CD14-positive monocyte (primary cell): ENCODE data around the gene SEC14L2. TPM values are rescaled to one million over a fixed set of nuclear protein-coding genes. Genes with fewer than 3 reads are reported as not detected.
"Not testable (repeated sequence)": the region's sequence is repeated elsewhere in the genome, so short reads cannot be mapped to it uniquely, and the experiment has no call there.

ENCODE experiments used
- DNase-seq, 3 donors: peaks; one replicate each; pipeline ENCODE4 v3.0.0-alpha.2; 2011 to 2022
- H2AFZ ChIP-seq: 2 replicates; pipeline ENCODE4 v1.6.0; 2012; ENCODE audit warnings: mild to moderate bottlenecking, low read depth, low read length, inconsistent platforms; ENCODE audit not compliant: insufficient read depth, poor library complexity, severe bottlenecking
- H3K27ac ChIP-seq, 2 donors: 1 replicate in 1 of 2; 2 replicates in 1 of 2; pipeline ENCODE4 v1.5.1; 2012 to 2013; ENCODE audit warnings: low read length in 2 of 2, control low read depth in 1 of 2, inconsistent platforms in 1 of 2, low read depth in 1 of 2, mild to moderate bottlenecking in 1 of 2
- H3K27me3 ChIP-seq, 2 donors: one replicate each; pipeline versions ENCODE4 v1.6.0 to v1.6.1; 2011 to 2013; ENCODE audit warnings: low read length in 2 of 2; ENCODE audit not compliant: control insufficient read depth in 2 of 2, insufficient read depth in 2 of 2
- H3K36me3 ChIP-seq, 2 donors: replicated peaks in 1 of 2; 1 replicate in 1 of 2; 2 replicates in 1 of 2; pipeline versions ENCODE4 v1.5.1 to v1.6.1; 2012 to 2013; ENCODE audit warnings: low read length in 2 of 2, control low read depth in 1 of 2, inconsistent platforms in 1 of 2, mild to moderate bottlenecking in 1 of 2; ENCODE audit not compliant: insufficient read depth in 2 of 2, control insufficient read depth in 1 of 2
- H3K4me1 ChIP-seq, 2 donors: 1 replicate in 1 of 2; 2 replicates in 1 of 2; pipeline versions ENCODE4 v1.5.1 to v1.6.1; 2012 to 2013; ENCODE audit warnings: low read length in 2 of 2, control low read depth in 1 of 2, inconsistent platforms in 1 of 2, mild to moderate bottlenecking in 1 of 2, moderate library complexity in 1 of 2; ENCODE audit not compliant: insufficient read depth in 2 of 2, control insufficient read depth in 1 of 2
- H3K4me2 ChIP-seq: replicated peaks from 2 replicates; pipeline ENCODE3; 2012; ENCODE audit warnings: low read length, moderate library complexity, mild to moderate bottlenecking; ENCODE audit not compliant: poor library complexity, severe bottlenecking; ENCODE audit errors: extremely low read depth
- H3K4me3 ChIP-seq, 3 experiments: fragments of 200-600 bp in 1 of 3; sonication (generic) in 1 of 3; replicated peaks in 1 of 3; 1 replicate in 2 of 3; 2 replicates in 1 of 3; pipeline ENCODE4 v1.5.1; 2011 to 2013; ENCODE audit warnings: low read length in 3 of 3, mild to moderate bottlenecking in 3 of 3, control low read depth in 2 of 3, low read depth in 2 of 3, inconsistent platforms in 1 of 3, moderate library complexity in 1 of 3
- H3K79me2 ChIP-seq: 2 replicates; pipeline ENCODE4 v1.6.0; 2012; ENCODE audit warnings: mild to moderate bottlenecking, control low read depth, inconsistent platforms, low read length, moderate library complexity; ENCODE audit not compliant: insufficient read depth
- H3K9ac ChIP-seq: 2 replicates; pipeline ENCODE4 v1.6.0; 2017; ENCODE audit warnings: low read length, mild to moderate bottlenecking; ENCODE audit not compliant: insufficient read depth, poor library complexity, severe bottlenecking
- H3K9me3 ChIP-seq, 2 donors: replicated peaks in 1 of 2; 1 replicate in 1 of 2; 2 replicates in 1 of 2; pipeline versions ENCODE4 v1.5.1 to v1.6.1; 2012 to 2013; ENCODE audit warnings: low read length in 2 of 2, control low read depth in 1 of 2; ENCODE audit not compliant: control insufficient read depth in 1 of 2, insufficient read depth in 1 of 2
- H4K20me1 ChIP-seq: 2 replicates; pipeline ENCODE4 v1.6.0; 2012; ENCODE audit warnings: mild to moderate bottlenecking, low read length, control low read depth, moderate library complexity; ENCODE audit not compliant: insufficient read depth
- H3K27ac Mint-ChIP-seq, 7 donors: one replicate each; pipeline ENCODE4 v1.8.0; 2020; ENCODE audit warnings: mild to moderate bottlenecking in 7 of 7, mixed read lengths in 7 of 7, moderate library complexity in 6 of 7, inconsistent platforms in 2 of 7
- H3K27me3 Mint-ChIP-seq, 3 donors: one replicate each; pipeline ENCODE4 v1.8.0; 2021 to 2022; ENCODE audit warnings: low read depth in 3 of 3, mild to moderate bottlenecking in 3 of 3, mixed read lengths in 3 of 3, moderate library complexity in 3 of 3, inconsistent platforms in 1 of 3
- H3K36me3 Mint-ChIP-seq, 2 donors: one replicate each; pipeline ENCODE4 v1.8.0; 2020; ENCODE audit warnings: mixed read lengths in 2 of 2, inconsistent platforms in 1 of 2, mild to moderate bottlenecking in 1 of 2
- H3K4me1 Mint-ChIP-seq: one replicate; pipeline ENCODE4 v1.8.0; 2020; ENCODE audit warnings: mild to moderate bottlenecking, mixed read lengths
- H3K4me3 Mint-ChIP-seq, 2 donors: one replicate each; pipeline ENCODE4 v1.8.0; 2020; ENCODE audit warnings: mild to moderate bottlenecking in 2 of 2, mixed read lengths in 2 of 2, moderate library complexity in 1 of 2
- H3K9me3 Mint-ChIP-seq, 7 donors: one replicate each; pipeline ENCODE4 v1.8.0; 2020 to 2022; ENCODE audit warnings: mixed read lengths in 7 of 7, mild to moderate bottlenecking in 6 of 7, moderate library complexity in 6 of 7, inconsistent platforms in 2 of 7
- WGBS: methylation state at CpG from one replicate; pipeline ENCODE4 v1.1.5; 2013; ENCODE audit warnings: missing lambda C conversion rate; ENCODE audit not compliant: insufficient coverage; 5-methylcytosine and 5-hydroxymethylcytosine counted together
- intact Hi-C, 2 donors: fragments of 100-400 bp; cut with micrococcal nuclease; formaldehyde crosslinking; loops; one replicate each; pipeline versions ENCODE4 v1.15.0 to v1.15.1; 2023
- polyA plus RNA-seq, 3 donors: library from polyadenylated mRNA; depleted of rRNA in 1 of 3; unstranded in 2 of 3; stranded (reverse) in 1 of 3; fragments of 300-500 nt in 2 of 3; fragments of >200 nt in 1 of 3; fragmentation: Illumina TruSeq in 2 of 3; gene quantifications; 1 replicate in 2 of 3; 2 replicates in 1 of 3; pipeline ENCODE4 v1.2.3, GENCODE V29; 2012 to 2021
- TF ChIP-seq, protein P1 (sequence below): fragments of 200-600 bp; IDR thresholded peaks from one replicate; pipeline ENCODE4 v1.8.0; 2022; ENCODE audit warnings: antibody characterized with exemption, mild to moderate bottlenecking

SEC14L2 gene
- polyA plus RNA-seq, 3 donors: 0.03 TPM; not detected in 1

DNA sequence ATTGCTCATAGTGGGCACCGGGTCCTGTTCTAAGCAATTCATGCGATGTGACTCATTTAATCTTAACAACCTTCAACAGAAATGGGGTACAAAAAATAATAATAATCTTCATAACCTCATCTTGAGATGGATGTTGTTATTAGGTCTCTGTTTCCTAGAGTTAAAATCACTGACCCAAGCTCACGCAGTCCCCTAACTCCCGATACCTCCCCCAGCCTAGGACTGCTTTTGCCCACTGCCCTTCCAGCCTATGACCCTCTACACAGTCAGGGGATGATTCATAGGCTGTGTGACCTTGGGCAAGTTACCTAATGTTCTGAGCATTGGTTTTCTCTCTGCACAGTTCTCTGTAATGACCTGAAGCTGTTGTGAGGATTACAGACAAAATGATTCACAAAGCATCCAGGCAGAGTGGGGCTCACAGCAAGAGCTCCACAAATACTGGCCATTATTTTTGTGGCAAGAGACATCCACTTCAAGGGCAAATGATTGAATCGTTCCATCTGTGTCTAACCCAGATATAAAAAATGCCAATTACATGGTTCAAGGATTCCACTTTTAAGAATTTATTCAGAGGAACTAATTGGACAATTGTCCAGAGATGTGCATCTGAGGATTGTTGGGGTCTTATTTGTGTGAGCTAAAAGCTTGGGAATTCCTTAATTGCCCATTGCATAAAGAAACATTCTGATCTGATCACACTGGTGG, 48.8 kb downstream of the SEC14L2 start:
- Mint-ChIP-seq H3K4me3 (peak overlapping the region in 1 of 2 donors; percentile 18), H3K27ac (peak overlapping the region in 2 of 7 donors; percentile 28 to 51)
- no peak overlapping the region for H3K4me3 ChIP-seq

DNA sequence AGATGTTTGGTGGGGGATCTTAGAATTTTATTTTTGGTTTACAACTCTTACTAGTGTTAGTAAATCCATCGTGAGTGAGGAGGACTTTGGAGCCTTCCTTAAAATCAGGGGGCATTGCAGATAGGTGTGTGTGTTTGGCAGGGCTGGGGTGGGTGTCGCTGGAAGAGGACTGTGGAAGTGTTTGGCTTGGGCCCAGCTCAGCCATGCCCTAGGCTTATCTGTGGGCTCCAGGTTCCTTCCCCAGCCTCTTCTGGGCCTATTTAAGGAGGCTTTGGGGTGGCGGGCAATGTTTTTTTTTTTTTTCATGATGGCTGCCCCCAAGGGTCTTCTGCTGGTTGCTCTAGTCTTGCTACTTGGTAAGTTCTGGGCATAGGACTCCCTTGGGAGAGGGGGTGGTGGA, 50.8 kb downstream of the SEC14L2 start:
- Histone ChIP-seq H3K9me3 (no peaks in the 10 kb centered on the region), H3K27me3 (peaks cover 14 to 35% of the 10 kb centered on the region in 2 donors), H4K20me1 (no peaks in the 10 kb centered on the region), H3K4me3 (no peak overlapping the region), H3K27ac (no peak overlapping the region), H3K4me1 (peaks cover 4 to 5% of the 10 kb centered on the region in 2 donors), H3K4me2 (no peak overlapping the region), H2AFZ (no peak overlapping the region), H3K36me3 (no peaks in the 10 kb centered on the region), H3K9ac (no peak overlapping the region), H3K79me2 (no peaks in the 10 kb centered on the region)
- Mint-ChIP-seq H3K4me1 (peaks cover 12% of the 10 kb centered on the region), H3K36me3 (no peaks in the 10 kb centered on the region), H3K4me3 (no peak overlapping the region), H3K9me3 (peaks cover 0 to 7% (median 4%) of the 10 kb centered on the region in 7 donors), H3K27ac (peak overlapping the region in 1 of 7 donors; percentile 41), H3K27me3 (peaks cover 39 to 66% (median 55%) of the 10 kb centered on the region in 3 donors)
- intact Hi-C loops: loop anchor here in 1 of 2 donors (10.0 kb wide), 1 partner anchor 147 kb away; the partner anchor contains the start of gene PES1
- TF ChIP-seq, protein P1, sequence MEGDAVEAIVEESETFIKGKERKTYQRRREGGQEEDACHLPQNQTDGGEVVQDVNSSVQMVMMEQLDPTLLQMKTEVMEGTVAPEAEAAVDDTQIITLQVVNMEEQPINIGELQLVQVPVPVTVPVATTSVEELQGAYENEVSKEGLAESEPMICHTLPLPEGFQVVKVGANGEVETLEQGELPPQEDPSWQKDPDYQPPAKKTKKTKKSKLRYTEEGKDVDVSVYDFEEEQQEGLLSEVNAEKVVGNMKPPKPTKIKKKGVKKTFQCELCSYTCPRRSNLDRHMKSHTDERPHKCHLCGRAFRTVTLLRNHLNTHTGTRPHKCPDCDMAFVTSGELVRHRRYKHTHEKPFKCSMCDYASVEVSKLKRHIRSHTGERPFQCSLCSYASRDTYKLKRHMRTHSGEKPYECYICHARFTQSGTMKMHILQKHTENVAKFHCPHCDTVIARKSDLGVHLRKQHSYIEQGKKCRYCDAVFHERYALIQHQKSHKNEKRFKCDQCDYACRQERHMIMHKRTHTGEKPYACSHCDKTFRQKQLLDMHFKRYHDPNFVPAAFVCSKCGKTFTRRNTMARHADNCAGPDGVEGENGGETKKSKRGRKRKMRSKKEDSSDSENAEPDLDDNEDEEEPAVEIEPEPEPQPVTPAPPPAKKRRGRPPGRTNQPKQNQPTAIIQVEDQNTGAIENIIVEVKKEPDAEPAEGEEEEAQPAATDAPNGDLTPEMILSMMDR: no peak
- DNase-seq: no peak
- WGBS: 87% methylated on average over 2 of the region's 3 CpGs

More for the DNA sequence above, 48.8 kb downstream of the SEC14L2 start:
- no peak overlapping the region for H2AFZ ChIP-seq
- H3K27me3 ChIP-seq: peaks cover 14 to 41% of the 10 kb centered on the region in 2 donors
- peaks cover 26% of the 10 kb centered on the region for H3K4me1 Mint-ChIP-seq
- H3K9ac ChIP-seq: no peak overlapping the region
- peak in 2 of 3 donors; percentile 8 to 48 for DNase-seq
- intact Hi-C loops: loop anchor here in 1 of 2 donors (10.0 kb wide), 1 partner anchor 149 kb away; the partner anchor contains the start of gene PES1
- peaks cover 12 to 15% of the 10 kb centered on the region in 2 donors for H3K4me1 ChIP-seq
- H3K9me3 Mint-ChIP-seq: peaks cover 0 to 12% (median 9%) of the 10 kb centered on the region in 7 donors
- TF ChIP-seq, protein P1: peak; percentile 68
- no peaks in the 10 kb centered on the region for H4K20me1 ChIP-seq
- no peaks in the 10 kb centered on the region for H3K36me3 ChIP-seq
- whole genome bisulfite sequencing: no CpG with 5 or more reads among the region's 5 CpGs
- no peaks in the 10 kb centered on the region for H3K79me2 ChIP-seq
- H3K4me2 ChIP-seq: no peak overlapping the region
- no peaks in the 10 kb centered on the region for H3K9me3 ChIP-seq
- peaks cover 52 to 70% (median 63%) of the 10 kb centered on the region in 3 donors for H3K27me3 Mint-ChIP-seq
- H3K36me3 Mint-ChIP-seq: peaks cover 0 to 3% of the 10 kb centered on the region in 2 donors
- H3K27ac ChIP-seq: no peak overlapping the region

DNA sequence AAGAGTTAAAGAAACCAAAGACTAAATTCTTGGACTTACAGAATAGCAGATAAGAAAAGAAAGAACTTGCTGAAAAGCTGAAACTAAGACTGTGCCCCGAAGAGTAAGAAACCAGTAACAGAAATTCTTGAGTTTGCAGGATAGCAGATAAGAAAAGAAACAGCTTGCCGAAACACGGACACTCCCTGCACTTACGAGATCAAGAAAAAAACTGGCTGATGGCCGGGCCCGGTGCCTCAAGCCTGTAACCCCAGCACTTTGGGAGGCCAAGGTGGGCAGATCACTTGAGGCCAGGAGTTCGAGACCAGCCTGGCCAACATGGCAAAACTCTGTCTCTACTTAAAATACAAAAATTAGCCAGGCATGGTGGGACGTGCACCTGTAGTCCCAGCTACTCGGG, 54.7 kb downstream of the SEC14L2 start:
- H3K27ac Mint-ChIP-seq, H3K36me3 ChIP-seq, H3K4me1 ChIP-seq, DNase-seq, H3K9me3 ChIP-seq, H3K27ac ChIP-seq, H3K4me1 Mint-ChIP-seq, H3K27me3 ChIP-seq, H4K20me1 ChIP-seq, intact Hi-C loops, H3K9ac ChIP-seq, H3K36me3 Mint-ChIP-seq, H2AFZ ChIP-seq, H3K79me2 ChIP-seq, H3K4me3 ChIP-seq, H3K4me2 ChIP-seq: not testable (repeated sequence)
- peaks cover 16 to 34% (median 20%) of the 10 kb centered on the region in 3 donors for H3K27me3 Mint-ChIP-seq
- H3K4me3 Mint-ChIP-seq: peak overlapping the region in 1 of 2 donors; percentile 44
- 77% methylated on average over 7 of the region's 9 CpGs for WGBS
- peaks cover 4 to 12% (median 8%) of the 10 kb centered on the region in 7 donors for H3K9me3 Mint-ChIP-seq
